K562 (cell line): ENCODE data around the gene PLA2R1.

ENCODE experiments used
- CHD2 ChIP-seq: IDR thresholded peaks from 2 replicates; pipeline ENCODE4 v1.6.1; 2011; ENCODE audit warnings: low read depth, low read length
- CREM ChIP-seq: IDR thresholded peaks from 2 replicates; pipeline ENCODE4 v1.6.1; 2014; ENCODE audit warnings: antibody characterized with exemption, low read depth
- CTCF ChIP-seq, 3 experiments: IDR thresholded peaks in 2 of 3; conservative IDR thresholded peaks in 1 of 3; 2 replicates each; pipeline ENCODE4 v1.5.1; 2011 to 2012; ENCODE audit warnings: low read length in 3 of 3, mild to moderate bottlenecking in 3 of 3, control low read depth in 2 of 3, improper control_type of control experiment in 1 of 3, inconsistent platforms in 1 of 3, low read depth in 1 of 3, mixed read lengths in 1 of 3, moderate library complexity in 1 of 3; ENCODE audit not compliant: insufficient read depth in 2 of 3
- ETV5 ChIP-seq: sonication (generic); formaldehyde crosslinking; IDR thresholded peaks from 2 replicates; pipeline ENCODE4 v1.4.0; 2020; ENCODE audit warnings: low read depth, mild to moderate bottlenecking, missing genetic modification reagents
- KDM1A ChIP-seq, 2 experiments: fragments of 450-650 bp; IDR thresholded peaks; 2 replicates each; pipeline ENCODE4 v1.6.1; 2016; ENCODE audit warnings: mild to moderate bottlenecking in 2 of 2
- RCOR1 ChIP-seq, 2 experiments: IDR thresholded peaks; 2 replicates each; pipeline ENCODE4 v1.6.1; 2012; ENCODE audit warnings: low read depth in 2 of 2, low read length in 2 of 2, borderline replicate concordance in 1 of 2, improper control_type of control experiment in 1 of 2
- RNF2 ChIP-seq: sonication (generic); IDR thresholded peaks from 2 replicates; pipeline ENCODE4 v1.6.1; 2016
- SRF ChIP-seq, 2 experiments: fragments of 250-450, 450-650 bp in 1 of 2; sonication (Bioruptor Pico) in 1 of 2; sonication (generic) in 1 of 2; formaldehyde crosslinking; IDR thresholded peaks; 2 replicates each; pipeline versions ENCODE4 v1.5.0 to v1.5.1; 2020 to 2022; ENCODE audit warnings: mild to moderate bottlenecking in 1 of 2, missing genetic modification reagents in 1 of 2
- YY1 ChIP-seq, 3 experiments: IDR thresholded peaks; 2 replicates each; pipeline ENCODE4 v1.6.1; 2011; ENCODE audit warnings: low read length in 2 of 3, mild to moderate bottlenecking in 2 of 3, moderate library complexity in 2 of 3, borderline replicate concordance in 1 of 3, control low read depth in 1 of 3, low read depth in 1 of 3; ENCODE audit not compliant: insufficient read depth in 3 of 3, insufficient replicate concordance in 2 of 3, control insufficient read depth in 1 of 3, insufficient read length in 1 of 3; ENCODE audit errors: extremely low read depth in 1 of 3
- TF ChIP-seq, protein P1 (sequence below): sonication (generic); formaldehyde crosslinking; IDR thresholded peaks from 2 replicates; pipeline ENCODE4 v1.8.1; 2022; ENCODE audit warnings: missing genetic modification reagents

DNA sequence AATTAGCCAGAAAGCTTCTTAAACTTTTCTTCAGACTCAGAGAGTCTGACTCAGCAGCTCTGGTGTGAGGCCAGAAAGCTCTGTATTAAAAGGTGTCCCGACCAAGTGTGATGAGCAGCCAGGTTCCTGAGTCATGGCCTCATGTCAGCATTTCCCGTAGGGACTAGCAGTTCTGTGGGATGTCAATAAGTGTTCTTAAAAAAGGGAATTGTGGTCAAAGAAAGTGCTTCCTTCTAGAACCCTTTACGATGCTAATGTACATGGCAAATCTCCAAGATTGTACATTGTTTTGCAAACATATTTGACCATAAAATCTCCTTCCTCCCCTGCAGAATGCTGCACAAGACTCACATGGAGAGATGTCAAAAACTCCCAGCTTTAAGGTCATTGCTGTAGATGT lies 80.1 kb downstream of the PLA2R1 start:
- no peak for TF ChIP-seq RNF2
- TF ChIP-seq CREM = no peak
- TF ChIP-seq CTCF (IDR thresholded peaks at IDR 0.05 in 2 of 3, conservative IDR thresholded peaks at IDR 0.05 in 1 of 3; ENCODE audit: insufficient read depth in 2 of 3, low read depth in 1 of 3, low read length in 3 of 3) = no peak
- no peak for TF ChIP-seq YY1 (IDR thresholded peaks at IDR 0.05; ENCODE audit: borderline replicate concordance in 1 of 3, control insufficient read depth in 1 of 3, extremely low read depth in 1 of 3, insufficient read depth in 3 of 3, insufficient read length in 1 of 3, insufficient replicate concordance in 2 of 3, low read depth in 1 of 3, low read length in 2 of 3)
- no peak for TF ChIP-seq RCOR1 (IDR thresholded peaks at IDR 0.05; ENCODE audit: borderline replicate concordance in 1 of 2, low read depth in 2 of 2, low read length in 2 of 2)
- TF ChIP-seq, protein P1, sequence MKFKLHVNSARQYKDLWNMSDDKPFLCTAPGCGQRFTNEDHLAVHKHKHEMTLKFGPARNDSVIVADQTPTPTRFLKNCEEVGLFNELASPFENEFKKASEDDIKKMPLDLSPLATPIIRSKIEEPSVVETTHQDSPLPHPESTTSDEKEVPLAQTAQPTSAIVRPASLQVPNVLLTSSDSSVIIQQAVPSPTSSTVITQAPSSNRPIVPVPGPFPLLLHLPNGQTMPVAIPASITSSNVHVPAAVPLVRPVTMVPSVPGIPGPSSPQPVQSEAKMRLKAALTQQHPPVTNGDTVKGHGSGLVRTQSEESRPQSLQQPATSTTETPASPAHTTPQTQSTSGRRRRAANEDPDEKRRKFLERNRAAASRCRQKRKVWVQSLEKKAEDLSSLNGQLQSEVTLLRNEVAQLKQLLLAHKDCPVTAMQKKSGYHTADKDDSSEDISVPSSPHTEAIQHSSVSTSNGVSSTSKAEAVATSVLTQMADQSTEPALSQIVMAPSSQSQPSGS = no peak
- no peak for TF ChIP-seq SRF (CRISPR knock-in tag; IDR thresholded peaks at IDR 0.05)
- no peak for TF ChIP-seq KDM1A (IDR thresholded peaks at IDR 0.05)
- TF ChIP-seq ETV5 (CRISPR knock-in tag) = no peak
- TF ChIP-seq CHD2 = no peak
